HEK293 (cell line): Measurements from ENCODE around the gene C19orf12.
A peak's percentile ranks its signal among the peaks of the same experiment; 100 is the strongest.

Source experiments
- BCL11B ChIP-seq: fragments of 450-650 bp; formaldehyde crosslinking; IDR thresholded peaks from 2 replicates; pipeline ENCODE4 v1.5.1; 2016; ENCODE audit warnings: low read depth, missing biosample characterization, missing genetic modification characterization
- CTCF ChIP-seq: fragments of 450-650 bp; formaldehyde crosslinking; IDR thresholded peaks from 2 replicates; pipeline ENCODE4 v1.5.1; 2016; ENCODE audit warnings: missing biosample characterization, missing genetic modification characterization
- EGR2 ChIP-seq: fragments of 450-650 bp; formaldehyde crosslinking; IDR thresholded peaks from 2 replicates; pipeline ENCODE4 v1.5.1; 2016; ENCODE audit warnings: low read depth, missing biosample characterization, missing genetic modification characterization
- GLI4 ChIP-seq: fragments of 450-650 bp; formaldehyde crosslinking; IDR thresholded peaks from 2 replicates; pipeline ENCODE4 v1.5.1; 2016; ENCODE audit warnings: missing biosample characterization, missing genetic modification characterization
- IKZF3 ChIP-seq: fragments of 450-650 bp; IDR thresholded peaks from 2 replicates; pipeline ENCODE4 v1.5.0; 2018; ENCODE audit warnings: missing biosample characterization, mild to moderate bottlenecking, missing genetic modification characterization, moderate library complexity
- PBX3 ChIP-seq: sonication (generic); formaldehyde crosslinking; IDR thresholded peaks from 2 replicates; pipeline ENCODE4 v1.8.1; 2022; ENCODE audit warnings: mild to moderate bottlenecking, moderate library complexity, missing genetic modification reagents
- PRDM1 ChIP-seq: fragments of 450-650 bp; formaldehyde crosslinking; IDR thresholded peaks from 2 replicates; pipeline ENCODE4; 2016; ENCODE audit warnings: missing biosample characterization, missing genetic modification characterization
- ZBTB10 ChIP-seq: fragments of 450-650 bp; formaldehyde crosslinking; IDR thresholded peaks from 2 replicates; pipeline ENCODE4 v1.5.1; 2016; ENCODE audit warnings: missing biosample characterization, missing genetic modification characterization
- ZBTB11 ChIP-seq: fragments of 450-650 bp; formaldehyde crosslinking; conservative IDR thresholded peaks from 2 replicates; pipeline ENCODE4 v1.5.1; 2016; ENCODE audit warnings: low read depth, missing biosample characterization, missing genetic modification characterization
- ZBTB21 ChIP-seq: fragments of 450-650 bp; formaldehyde crosslinking; IDR thresholded peaks from 2 replicates; pipeline ENCODE4 v1.5.1; 2017; ENCODE audit warnings: missing biosample characterization, missing genetic modification characterization
- ZIC2 ChIP-seq: fragments of 450-650 bp; formaldehyde crosslinking; IDR thresholded peaks from 2 replicates; pipeline ENCODE4 v1.5.1; 2016; ENCODE audit warnings: missing biosample characterization, missing genetic modification characterization
- ZNF121 ChIP-seq: fragments of 450-650 bp; formaldehyde crosslinking; IDR thresholded peaks from 2 replicates; pipeline ENCODE4 v1.5.1; 2016; ENCODE audit warnings: missing biosample characterization, missing genetic modification characterization
- ZNF140 ChIP-seq: fragments of 450-650 bp; formaldehyde crosslinking; IDR thresholded peaks from 2 replicates; pipeline ENCODE4 v1.5.1; 2016; ENCODE audit warnings: missing biosample characterization, missing genetic modification characterization
- ZNF221 ChIP-seq: fragments of 450-650 bp; formaldehyde crosslinking; IDR thresholded peaks from 2 replicates; pipeline ENCODE4 v1.5.1; 2017; ENCODE audit warnings: missing biosample characterization, missing genetic modification characterization, borderline replicate concordance
- ZNF248 ChIP-seq: fragments of 450-650 bp; formaldehyde crosslinking; IDR thresholded peaks from 2 replicates; pipeline ENCODE4 v1.5.1; 2017; ENCODE audit warnings: missing biosample characterization, missing genetic modification characterization
- ZNF449 ChIP-seq: fragments of 450-650 bp; formaldehyde crosslinking; IDR thresholded peaks from 2 replicates; pipeline ENCODE4 v1.5.1; 2017; ENCODE audit warnings: missing biosample characterization, mild to moderate bottlenecking, missing genetic modification characterization, moderate library complexity
- ZNF473 ChIP-seq: fragments of 450-650 bp; formaldehyde crosslinking; IDR thresholded peaks from 2 replicates; pipeline ENCODE4 v1.5.1; 2017; ENCODE audit warnings: missing biosample characterization, missing genetic modification characterization
- ZNF488 ChIP-seq: fragments of 450-650 bp; formaldehyde crosslinking; IDR thresholded peaks from 2 replicates; pipeline ENCODE4 v1.5.1; 2016; ENCODE audit warnings: missing biosample characterization, missing genetic modification characterization
- ZNF521 ChIP-seq: fragments of 450-650 bp; formaldehyde crosslinking; IDR thresholded peaks from 2 replicates; pipeline ENCODE4 v1.5.1; 2017; ENCODE audit warnings: missing biosample characterization, mild to moderate bottlenecking, missing genetic modification characterization
- ZNF548 ChIP-seq: fragments of 450-650 bp; formaldehyde crosslinking; IDR thresholded peaks from 2 replicates; pipeline ENCODE4 v1.5.1; 2016; ENCODE audit warnings: missing biosample characterization, missing genetic modification characterization
- ZNF555 ChIP-seq: fragments of 450-650 bp; formaldehyde crosslinking; conservative IDR thresholded peaks from 2 replicates; pipeline ENCODE4 v1.5.1; 2017; ENCODE audit warnings: missing biosample characterization, mild to moderate bottlenecking, missing genetic modification characterization, inconsistent platforms
- ZNF571 ChIP-seq: fragments of 450-650 bp; formaldehyde crosslinking; IDR thresholded peaks from 2 replicates; pipeline ENCODE4 v1.5.0; 2017; ENCODE audit warnings: missing biosample characterization, missing genetic modification characterization
- ZNF624 ChIP-seq: fragments of 450-650 bp; formaldehyde crosslinking; IDR thresholded peaks from 2 replicates; pipeline ENCODE4 v1.5.1; 2017; ENCODE audit warnings: missing biosample characterization, missing genetic modification characterization
- ZNF626 ChIP-seq: fragments of 450-650 bp; sonication (Bioruptor Pico); formaldehyde crosslinking; IDR thresholded peaks from 2 replicates; pipeline ENCODE4 v1.5.1; 2018; ENCODE audit warnings: missing biosample characterization, missing genetic modification characterization, inconsistent platforms
- ZNF658 ChIP-seq: fragments of 450-650 bp; formaldehyde crosslinking; IDR thresholded peaks from 2 replicates; pipeline ENCODE4; 2016; ENCODE audit warnings: missing biosample characterization, missing genetic modification characterization
- ZNF747 ChIP-seq: fragments of 450-650 bp; formaldehyde crosslinking; IDR thresholded peaks from 2 replicates; pipeline ENCODE4 v1.5.1; 2016; ENCODE audit warnings: missing biosample characterization, missing genetic modification characterization
- ZNF777 ChIP-seq: fragments of 450-650 bp; formaldehyde crosslinking; IDR thresholded peaks from 2 replicates; pipeline ENCODE4 v1.5.1; 2017; ENCODE audit warnings: missing biosample characterization, missing genetic modification characterization, borderline replicate concordance
- ZNF830 ChIP-seq: fragments of 450-650 bp; IDR thresholded peaks from 2 replicates; pipeline ENCODE4 v1.5.0; 2018; ENCODE audit warnings: missing biosample characterization, missing genetic modification characterization, low read depth, mild to moderate bottlenecking, moderate library complexity

C19orf12 gene

GRCh38 chr19:29714953-29715700, at the start of gene C19orf12 (continued):
- TF ChIP-seq ZNF121 (tag by site-specific recombination): no peak
- no peak for TF ChIP-seq ZNF488 (tag by site-specific recombination)
- no peak for TF ChIP-seq ZNF548 (tag by site-specific recombination)
- TF ChIP-seq ZBTB10 (tag by site-specific recombination): peak; percentile 54
- peak; percentile 82 for TF ChIP-seq IKZF3
- no peak for TF ChIP-seq ZNF777 (tag by site-specific recombination)
- no peak for TF ChIP-seq GLI4 (tag by site-specific recombination)
- no peak for TF ChIP-seq ZIC2 (tag by site-specific recombination)
- TF ChIP-seq ZNF658 (tag by site-specific recombination): no peak
- no peak for TF ChIP-seq ZNF248 (tag by site-specific recombination)
- TF ChIP-seq ZBTB11: peak; percentile 94
- peak; percentile 74; the same call in 1 of the 2 replicates for TF ChIP-seq PBX3 (CRISPR knock-in tag)
- no peak for TF ChIP-seq ZNF624
- no peak for TF ChIP-seq BCL11B (tag by site-specific recombination)
- no peak for TF ChIP-seq ZNF747 (tag by site-specific recombination)
- TF ChIP-seq ZNF221 (tag by site-specific recombination): no peak
- TF ChIP-seq ZNF830 (tag by site-specific recombination): no peak
- no peak; the same call in 1 of the 2 replicates for TF ChIP-seq ZBTB21 (tag by site-specific recombination)
- TF ChIP-seq ZNF555 (tag by site-specific recombination): no peak
- no peak for TF ChIP-seq ZNF521 (tag by site-specific recombination)
- TF ChIP-seq EGR2: peak; percentile 90
- no peak for TF ChIP-seq ZNF140 (tag by site-specific recombination)
- TF ChIP-seq ZNF626 (tag by site-specific recombination): no peak
- TF ChIP-seq CTCF: 0 out of 2 replicates have a peak, but pooled peaks have one; percentile 34
- no peak for TF ChIP-seq ZNF473 (tag by site-specific recombination)
- TF ChIP-seq PRDM1 (tag by site-specific recombination): no peak
- TF ChIP-seq ZNF449 (tag by site-specific recombination): no peak; the same call in 1 of the 2 replicates
- no peak for TF ChIP-seq ZNF571 (tag by site-specific recombination)
